Measurements from ENCODE around the gene RPS15. TPM values are rescaled to one million over a fixed set of nuclear protein-coding genes. Genes with fewer than 3 reads are reported as not detected.
A peak's percentile ranks its signal among the peaks of the same experiment; 100 is the strongest.

The RPS15 gene
- total and polyA plus RNA-seq, 2 of the 13 experiments (the other 11 are each of a cell fraction or from before 2014, with no cell fraction given) = 695 to 1,411 TPM

DNA sequence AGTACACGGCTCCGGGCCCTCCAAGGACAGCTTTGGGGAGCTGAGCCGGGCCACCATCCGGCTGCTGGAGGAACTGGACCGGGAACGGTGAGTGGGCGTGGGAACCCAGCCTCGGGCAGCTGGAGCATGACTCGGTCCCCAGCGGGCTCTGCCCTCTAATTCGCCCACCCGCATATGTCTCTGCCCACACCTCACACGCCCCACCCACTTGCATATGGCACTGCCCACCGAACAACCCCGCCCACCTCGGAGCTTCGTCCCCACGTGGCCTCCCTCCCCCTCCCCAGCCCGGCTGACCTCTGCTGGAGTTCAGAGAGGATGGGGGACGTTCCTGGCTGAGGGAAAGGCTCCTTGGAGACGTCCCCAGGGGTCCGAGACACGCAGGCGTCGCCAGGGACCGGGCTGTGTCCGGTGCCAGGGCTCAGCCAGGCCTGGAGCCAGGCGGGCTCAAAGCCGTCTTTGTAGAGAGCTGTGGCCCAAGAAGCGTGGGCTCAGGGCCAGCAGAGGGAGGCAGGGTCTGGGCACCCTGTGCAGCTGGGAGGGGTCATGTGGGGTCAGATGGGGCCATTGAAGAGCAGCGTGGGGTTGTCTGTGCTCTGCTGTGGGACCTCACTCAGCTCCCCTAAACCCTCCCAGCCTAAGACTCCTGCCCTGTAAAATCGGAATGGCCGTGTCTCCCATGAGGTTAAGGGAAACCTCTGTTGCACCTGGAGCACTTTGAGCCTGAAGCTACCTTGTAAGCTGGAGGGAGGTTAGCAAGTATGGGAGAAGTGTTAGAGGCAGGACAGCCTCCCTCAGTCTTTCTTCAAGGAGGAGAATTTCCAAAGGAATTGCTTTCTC is 15.5 kb downstream of the RPS15 start:
- Histone ChIP-seq H2AFZ (ENCODE audit: low read length) (no peak overlapping the region), H3K27ac (ENCODE audit: extremely low read length, insufficient read depth, low read length) (no peak overlapping the region), H3K9ac (ENCODE audit: insufficient read depth, low read depth, low read length) (no peak overlapping the region), H3K79me2 (ENCODE audit: insufficient read depth, low read length) (no peaks in the 10 kb centered on the region), H3K4me3 (replicated peaks in 1 of 3; ENCODE audit: insufficient read depth in 1 of 3, low read depth in 2 of 3, low read length in 3 of 3) (peak overlapping the region in 1 of 3 experiments; percentile 57; a peak in 1 of 6 replicates), H3K36me3 (replicated peaks in 1 of 2; ENCODE audit: control insufficient read depth in 1 of 2, insufficient read depth in 2 of 2, low read length in 2 of 2) (no peaks in the 10 kb centered on the region), H4K20me1 (ENCODE audit: insufficient read depth, low read length) (peaks cover 8% of the 10 kb centered on the region; the same call in 1 of the 2 replicates), H3K9me3 (ENCODE audit: low read length) (no peaks in the 10 kb centered on the region), H3K27me3 (ENCODE audit: control insufficient read depth in 1 of 2, insufficient read depth in 2 of 2, low read length in 2 of 2) (peaks cover 13 to 76% of the 10 kb centered on the region in 2 experiments), H3K4me2 (ENCODE audit: low read depth, low read length) (peak overlapping the region; percentile 66), H3K4me1 (ENCODE audit: insufficient read depth, low read length) (peaks cover 48% of the 10 kb centered on the region)
- ChIA-PET POLR2A (interaction anchor here (0.6 to 4.0 kb wide), 7 partner anchors 10 to 185 kb away, joined by 3 to 34 read pairs (median 5); partner anchors contain the start of genes REEP6 and UQCR11), CTCF (ENCODE audit: low intra/inter-chr PET ratio, low total read pairs) (no interaction called here)
- 1% methylated on average over 12 of the region's 33 CpGs for WGBS (ENCODE audit: low lambda C conversion rate)
- intact Hi-C loops (cut with micrococcal nuclease; ENCODE audit: unreplicated experiment) (no loop called here), in situ Hi-C loops (cut with HindIII; ENCODE audit: extremely low pct_ligation_motif_present, low pct_unique_long_range_greater_than_20kb) (no loop called here)
- FAIRE-seq (no peak), ATAC-seq (peak; percentile 10), DNase-seq (ENCODE audit: low spot score) (no peak)
- no TSS peak for BruUV-seq (replicated peaks)
- no peak for TF ChIP-seq KLF11 (CRISPR knock-in tag; IDR thresholded peaks at IDR 0.05)
- peak; percentile 98 for TF ChIP-seq ZNF329 (CRISPR knock-in tag; IDR thresholded peaks at IDR 0.05; ENCODE audit: low read depth)
- TF ChIP-seq, protein P1, sequence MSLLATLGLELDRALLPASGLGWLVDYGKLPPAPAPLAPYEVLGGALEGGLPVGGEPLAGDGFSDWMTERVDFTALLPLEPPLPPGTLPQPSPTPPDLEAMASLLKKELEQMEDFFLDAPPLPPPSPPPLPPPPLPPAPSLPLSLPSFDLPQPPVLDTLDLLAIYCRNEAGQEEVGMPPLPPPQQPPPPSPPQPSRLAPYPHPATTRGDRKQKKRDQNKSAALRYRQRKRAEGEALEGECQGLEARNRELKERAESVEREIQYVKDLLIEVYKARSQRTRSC (CRISPR knock-in tag; IDR thresholded peaks at IDR 0.05; ENCODE audit: low read depth) = no peak
- TF ChIP-seq, protein P2, sequence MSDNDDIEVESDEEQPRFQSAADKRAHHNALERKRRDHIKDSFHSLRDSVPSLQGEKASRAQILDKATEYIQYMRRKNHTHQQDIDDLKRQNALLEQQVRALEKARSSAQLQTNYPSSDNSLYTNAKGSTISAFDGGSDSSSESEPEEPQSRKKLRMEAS (IDR thresholded peaks at IDR 0.05) = peak; percentile 41; the same call in 1 of the 2 replicates
- TF ChIP-seq EED (CRISPR knock-in tag; IDR thresholded peaks at IDR 0.05) = 0 out of 2 replicates have a peak, but pooled peaks have one; percentile 12
- peak; percentile 18 for TF ChIP-seq SRSF1 (optimal IDR thresholded peaks at IDR 0.05; ENCODE audit: low read depth, low read length)
- no peak for TF ChIP-seq DNMT1 (CRISPR knock-in tag; IDR thresholded peaks at IDR 0.05)
- 0 out of 2 replicates have a peak, but pooled peaks have one; percentile 16 for TF ChIP-seq ZNF12 (CRISPR knock-in tag; IDR thresholded peaks at IDR 0.05)
- TF ChIP-seq, protein P3, sequence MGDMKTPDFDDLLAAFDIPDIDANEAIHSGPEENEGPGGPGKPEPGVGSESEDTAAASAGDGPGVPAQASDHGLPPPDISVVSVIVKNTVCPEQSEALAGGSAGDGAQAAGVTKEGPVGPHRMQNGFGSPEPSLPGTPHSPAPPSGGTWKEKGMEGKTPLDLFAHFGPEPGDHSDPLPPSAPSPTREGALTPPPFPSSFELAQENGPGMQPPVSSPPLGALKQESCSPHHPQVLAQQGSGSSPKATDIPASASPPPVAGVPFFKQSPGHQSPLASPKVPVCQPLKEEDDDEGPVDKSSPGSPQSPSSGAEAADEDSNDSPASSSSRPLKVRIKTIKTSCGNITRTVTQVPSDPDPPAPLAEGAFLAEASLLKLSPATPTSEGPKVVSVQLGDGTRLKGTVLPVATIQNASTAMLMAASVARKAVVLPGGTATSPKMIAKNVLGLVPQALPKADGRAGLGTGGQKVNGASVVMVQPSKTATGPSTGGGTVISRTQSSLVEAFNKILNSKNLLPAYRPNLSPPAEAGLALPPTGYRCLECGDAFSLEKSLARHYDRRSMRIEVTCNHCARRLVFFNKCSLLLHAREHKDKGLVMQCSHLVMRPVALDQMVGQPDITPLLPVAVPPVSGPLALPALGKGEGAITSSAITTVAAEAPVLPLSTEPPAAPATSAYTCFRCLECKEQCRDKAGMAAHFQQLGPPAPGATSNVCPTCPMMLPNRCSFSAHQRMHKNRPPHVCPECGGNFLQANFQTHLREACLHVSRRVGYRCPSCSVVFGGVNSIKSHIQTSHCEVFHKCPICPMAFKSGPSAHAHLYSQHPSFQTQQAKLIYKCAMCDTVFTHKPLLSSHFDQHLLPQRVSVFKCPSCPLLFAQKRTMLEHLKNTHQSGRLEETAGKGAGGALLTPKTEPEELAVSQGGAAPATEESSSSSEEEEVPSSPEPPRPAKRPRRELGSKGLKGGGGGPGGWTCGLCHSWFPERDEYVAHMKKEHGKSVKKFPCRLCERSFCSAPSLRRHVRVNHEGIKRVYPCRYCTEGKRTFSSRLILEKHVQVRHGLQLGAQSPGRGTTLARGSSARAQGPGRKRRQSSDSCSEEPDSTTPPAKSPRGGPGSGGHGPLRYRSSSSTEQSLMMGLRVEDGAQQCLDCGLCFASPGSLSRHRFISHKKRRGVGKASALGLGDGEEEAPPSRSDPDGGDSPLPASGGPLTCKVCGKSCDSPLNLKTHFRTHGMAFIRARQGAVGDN (CRISPR knock-in tag; IDR thresholded peaks at IDR 0.05) = peak; percentile 49
- TF ChIP-seq NR2F6 (IDR thresholded peaks at IDR 0.05) = peak; percentile 20; the same call in 1 of the 2 replicates
- TF ChIP-seq NR2F6 (CRISPR knock-in tag; IDR thresholded peaks at IDR 0.05) = no peak
- TF ChIP-seq, protein P4, sequence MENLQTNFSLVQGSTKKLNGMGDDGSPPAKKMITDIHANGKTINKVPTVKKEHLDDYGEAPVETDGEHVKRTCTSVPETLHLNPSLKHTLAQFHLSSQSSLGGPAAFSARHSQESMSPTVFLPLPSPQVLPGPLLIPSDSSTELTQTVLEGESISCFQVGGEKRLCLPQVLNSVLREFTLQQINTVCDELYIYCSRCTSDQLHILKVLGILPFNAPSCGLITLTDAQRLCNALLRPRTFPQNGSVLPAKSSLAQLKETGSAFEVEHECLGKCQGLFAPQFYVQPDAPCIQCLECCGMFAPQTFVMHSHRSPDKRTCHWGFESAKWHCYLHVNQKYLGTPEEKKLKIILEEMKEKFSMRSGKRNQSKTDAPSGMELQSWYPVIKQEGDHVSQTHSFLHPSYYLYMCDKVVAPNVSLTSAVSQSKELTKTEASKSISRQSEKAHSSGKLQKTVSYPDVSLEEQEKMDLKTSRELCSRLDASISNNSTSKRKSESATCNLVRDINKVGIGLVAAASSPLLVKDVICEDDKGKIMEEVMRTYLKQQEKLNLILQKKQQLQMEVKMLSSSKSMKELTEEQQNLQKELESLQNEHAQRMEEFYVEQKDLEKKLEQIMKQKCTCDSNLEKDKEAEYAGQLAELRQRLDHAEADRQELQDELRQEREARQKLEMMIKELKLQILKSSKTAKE (CRISPR knock-in tag; IDR thresholded peaks at IDR 0.05; ENCODE audit: borderline replicate concordance) = no peak
- peak; percentile 89 for TF ChIP-seq HNRNPL (IDR thresholded peaks at IDR 0.05; ENCODE audit: low read depth, low read length)
- TF ChIP-seq, protein P5, sequence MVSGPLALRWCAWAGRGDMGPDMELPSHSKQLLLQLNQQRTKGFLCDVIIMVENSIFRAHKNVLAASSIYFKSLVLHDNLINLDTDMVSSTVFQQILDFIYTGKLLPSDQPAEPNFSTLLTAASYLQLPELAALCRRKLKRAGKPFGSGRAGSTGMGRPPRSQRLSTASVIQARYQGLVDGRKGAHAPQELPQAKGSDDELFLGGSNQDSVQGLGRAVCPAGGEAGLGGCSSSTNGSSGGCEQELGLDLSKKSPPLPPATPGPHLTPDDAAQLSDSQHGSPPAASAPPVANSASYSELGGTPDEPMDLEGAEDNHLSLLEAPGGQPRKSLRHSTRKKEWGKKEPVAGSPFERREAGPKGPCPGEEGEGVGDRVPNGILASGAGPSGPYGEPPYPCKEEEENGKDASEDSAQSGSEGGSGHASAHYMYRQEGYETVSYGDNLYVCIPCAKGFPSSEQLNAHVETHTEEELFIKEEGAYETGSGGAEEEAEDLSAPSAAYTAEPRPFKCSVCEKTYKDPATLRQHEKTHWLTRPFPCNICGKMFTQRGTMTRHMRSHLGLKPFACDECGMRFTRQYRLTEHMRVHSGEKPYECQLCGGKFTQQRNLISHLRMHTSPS (CRISPR knock-in tag; IDR thresholded peaks at IDR 0.05; ENCODE audit: low read depth) = 0 out of 2 replicates have a peak, but pooled peaks have one; percentile 20
- 0 out of 2 replicates have a peak, but pooled peaks have one; percentile 12 for TF ChIP-seq THAP11 (CRISPR knock-in tag; IDR thresholded peaks at IDR 0.05)
